Right lobe of liver (tissue), 4 donors: ENCODE measurements around the gene WT1.

Experiments
- CTCF ChIP-seq, 4 donors: fragments of 200-600 bp in 3 of 4; fragments of 450-650 bp in 1 of 4; IDR thresholded peaks; one replicate each; pipeline versions ENCODE4 v1.5.1 to v1.8.0; 2016 to 2022; ENCODE audit warnings: antibody characterized with exemption in 4 of 4, mild to moderate bottlenecking in 2 of 4
- POLR2A ChIP-seq: fragments of 450-650 bp; IDR thresholded peaks from one replicate; pipeline ENCODE4 v1.6.1; 2017; ENCODE audit warnings: antibody characterized with exemption, mild to moderate bottlenecking
- donor health status: DM: no; HTN: no; CAD: no.
- donor health status: DM: no; HTN: no; CAD: no.
- donor health status: DM: no; HTN: yes; CAD: no.

- TF ChIP-seq CTCF (IDR thresholded peaks at IDR 0.05) (no peak), POLR2A (no peak)
These were observed 11.9 kb upstream of the WT1 start for GRCh38 chr11:32447252-32447651.
